GM23338 (cell line): Measurements from ENCODE around the gene ERC2. TPM values are rescaled to one million over a fixed set of nuclear protein-coding genes. Genes with fewer than 3 reads are reported as not detected.

Experiments used
- ATAC-seq: fragments of 200-7000 bp; cut with Tn5 transposase; 3 replicates; pipeline ENCODE4 v1.9.1; 2020
- DNase-seq: peaks from one replicate; pipeline ENCODE4 v3.0.0-alpha.2; 2015; ENCODE audit warnings: low spot score
- H2AFZ ChIP-seq: fragments of 200-600 bp; sonication (generic); 2 replicates; pipeline ENCODE4 v1.8.0; 2016; ENCODE audit warnings: antibody characterized with exemption, mild to moderate bottlenecking, moderate library complexity
- H3F3A ChIP-seq: fragments of 200-600 bp; sonication (generic); replicated peaks from 2 replicates; pipeline ENCODE4 v1.8.0; 2017; ENCODE audit warnings: antibody characterized with exemption, mixed run types, low read depth
- H3K27ac ChIP-seq: fragments of 200-600 bp; sonication (generic); 2 replicates; pipeline ENCODE4 v1.6.1; 2016; ENCODE audit warnings: low read depth
- H3K27me3 ChIP-seq: fragments of 200-600 bp; sonication (generic); 2 replicates; pipeline ENCODE4 v1.8.0; 2016; ENCODE audit warnings: mild to moderate bottlenecking, mixed run types, moderate library complexity; ENCODE audit not compliant: insufficient read depth
- H3K36me3 ChIP-seq: fragments of 200-600 bp; sonication (generic); 2 replicates; pipeline ENCODE4 v1.8.0; 2016; ENCODE audit warnings: mild to moderate bottlenecking; ENCODE audit not compliant: insufficient read depth
- H3K4me1 ChIP-seq: fragments of 200-600 bp; sonication (generic); 2 replicates; pipeline ENCODE4 v1.8.0; 2016; ENCODE audit warnings: mild to moderate bottlenecking, moderate library complexity; ENCODE audit not compliant: insufficient read depth
- H3K4me2 ChIP-seq: fragments of 200-600 bp; sonication (generic); 2 replicates; pipeline ENCODE4 v1.7.1; 2017; ENCODE audit warnings: mixed run types
- H3K4me3 ChIP-seq: fragments of 200-600 bp; sonication (generic); 2 replicates; pipeline ENCODE4 v1.6.1; 2016; ENCODE audit warnings: mixed run types
- H3K79me2 ChIP-seq: fragments of 200-600 bp; sonication (generic); replicated peaks from 2 replicates; pipeline ENCODE4 v1.8.0; 2017; ENCODE audit warnings: mild to moderate bottlenecking; ENCODE audit not compliant: insufficient read depth
- H3K9me2 ChIP-seq: fragments of 200-600 bp; sonication (generic); 2 replicates; pipeline ENCODE4 v1.8.0; 2017; ENCODE audit not compliant: insufficient read depth
- H4K20me1 ChIP-seq: fragments of 200-600 bp; sonication (generic); replicated peaks from 2 replicates; pipeline ENCODE4 v1.8.0; 2017; ENCODE audit warnings: mild to moderate bottlenecking; ENCODE audit not compliant: insufficient read depth
- H3K27ac Mint-ChIP-seq: 2 replicates; pipeline ENCODE4 v1.8.0; 2020; ENCODE audit warnings: inconsistent platforms, mild to moderate bottlenecking, moderate library complexity, mixed read lengths
- H3K27me3 Mint-ChIP-seq: 3 replicates; pipeline ENCODE4 v1.8.0; 2022; ENCODE audit warnings: low read depth, mild to moderate bottlenecking, moderate library complexity, mixed read lengths, inconsistent platforms; ENCODE audit not compliant: insufficient read depth, poor library complexity
- H3K36me3 Mint-ChIP-seq: 3 replicates; pipeline ENCODE4 v1.8.0; 2021; ENCODE audit warnings: low read depth, mild to moderate bottlenecking, inconsistent platforms, moderate library complexity, mixed read lengths
- H3K4me1 Mint-ChIP-seq: 3 replicates; pipeline ENCODE4 v1.8.0; 2020; ENCODE audit warnings: mild to moderate bottlenecking, inconsistent platforms, mixed read lengths
- H3K4me3 Mint-ChIP-seq: 3 replicates; pipeline ENCODE4 v1.8.0; 2021; ENCODE audit warnings: moderate library complexity, mild to moderate bottlenecking, inconsistent platforms, mixed read lengths
- H3K9me3 Mint-ChIP-seq: 3 replicates; pipeline ENCODE4 v1.8.0; 2020; ENCODE audit warnings: moderate library complexity, mild to moderate bottlenecking, inconsistent platforms, mixed read lengths
- CREB1 ChIP-seq: fragments of 250-450 bp; sonication (Bioruptor Pico); IDR thresholded peaks from 2 replicates; pipeline ENCODE4 v1.5.0; 2020; ENCODE audit warnings: low read depth, mild to moderate bottlenecking, moderate library complexity
- CTCF ChIP-seq, 2 experiments: fragments of 200-600 bp in 1 of 2; sonication (generic) in 1 of 2; conservative IDR thresholded peaks; 2 replicates each; pipeline versions ENCODE4 v1.5.1 to v1.6.1; 2016 to 2017; ENCODE audit warnings: antibody characterized with exemption in 2 of 2, low read depth in 2 of 2, mild to moderate bottlenecking in 2 of 2, moderate library complexity in 1 of 2
- ETS1 ChIP-seq: IDR thresholded peaks from 2 replicates; pipeline ENCODE4 v1.6.1; 2016; ENCODE audit warnings: antibody characterized with exemption
- EZH2 ChIP-seq: fragments of 200-600 bp; sonication (generic); IDR thresholded peaks from one replicate; pipeline ENCODE4 v1.8.0; 2017; ENCODE audit warnings: antibody characterized with exemption, mild to moderate bottlenecking, low read depth; ENCODE audit not compliant: unreplicated experiment
- EZH2phosphoT487 ChIP-seq: fragments of 200-600 bp; sonication (generic); IDR thresholded peaks from one replicate; pipeline ENCODE4 v1.8.1; 2018; ENCODE audit warnings: antibody characterized with exemption; ENCODE audit not compliant: unreplicated experiment
- JUNB ChIP-seq: IDR thresholded peaks from one replicate; pipeline ENCODE4 v1.6.1; 2016; ENCODE audit warnings: antibody characterized with exemption; ENCODE audit not compliant: unreplicated experiment
- NANOG ChIP-seq: IDR thresholded peaks from 2 replicates; pipeline ENCODE4 v1.6.1; 2016; ENCODE audit warnings: antibody characterized with exemption, borderline replicate concordance
- POLR2AphosphoS5 ChIP-seq: IDR thresholded peaks from 2 replicates; pipeline ENCODE4 v1.6.1; 2016; ENCODE audit warnings: antibody characterized with exemption, low read depth
- REST ChIP-seq: IDR thresholded peaks from one replicate; pipeline ENCODE4 v1.6.1; 2018; ENCODE audit warnings: antibody characterized with exemption; ENCODE audit not compliant: unreplicated experiment
- STAT1 ChIP-seq: IDR thresholded peaks from one replicate; pipeline ENCODE4 v1.6.1; 2016; ENCODE audit warnings: antibody characterized with exemption; ENCODE audit not compliant: unreplicated experiment
- ZNF114 ChIP-seq: fragments of 250-450 bp; sonication (Bioruptor Pico); IDR thresholded peaks from 2 replicates; pipeline ENCODE4 v1.5.0; 2020; ENCODE audit warnings: mild to moderate bottlenecking, moderate library complexity
- ZNF331 ChIP-seq: fragments of 250-450 bp; sonication (Bioruptor Pico); IDR thresholded peaks from 2 replicates; pipeline ENCODE4 v1.5.0; 2020; ENCODE audit warnings: low read depth, mild to moderate bottlenecking, moderate library complexity
- polyA plus RNA-seq: library from polyadenylated mRNA; unstranded; fragments of >200 nt; fragmentation: Nextera tagmentation; extraction: Ambion mirVana; gene quantifications from 2 replicates; pipeline ENCODE4 v1.2.1, GENCODE V29; 2016
- total RNA-seq: library from RNA; depleted of rRNA; stranded (reverse); fragments of >200 nt; shearing (Covaris generic); gene quantifications from 2 replicates; pipeline ENCODE4 v1.2.3, GENCODE V29; 2014
- TF ChIP-seq, protein P1 (sequence below): fragments of 250-450 bp; sonication (Bioruptor Pico); IDR thresholded peaks from 2 replicates; pipeline ENCODE4 v1.5.0; 2020; ENCODE audit warnings: mild to moderate bottlenecking, moderate library complexity

ERC2 gene
- total and polyA plus RNA-seq, 2 experiments from 2014 or later = 11.8 to 13.7 TPM

- no peak overlapping the region for H3K27ac ChIP-seq
- Mint-ChIP-seq H3K4me1 (no peaks in the 10 kb centered on the region), H3K36me3 (no peaks in the 10 kb centered on the region), H3K27ac (no peak overlapping the region), H3K4me3 (no peak overlapping the region), H3K9me3 (no peaks in the 10 kb centered on the region), H3K27me3 (no peaks in the 10 kb centered on the region)
- no peak for DNase-seq
- no peak for ATAC-seq
- H3K9me2 ChIP-seq = 0 out of 2 replicates have a peak, but pooled peaks cover 4% of the 10 kb centered on the region
- no peaks in the 10 kb centered on the region for H3K36me3 ChIP-seq
- TF ChIP-seq STAT1 (no peak), JUNB (no peak), ZNF331 (CRISPR knock-in tag) (no peak), ETS1 (no peak), POLR2AphosphoS5 (no peak), EZH2phosphoT487 (no peak), ZNF114 (CRISPR knock-in tag) (no peak), REST (no peak), CTCF (conservative IDR thresholded peaks at IDR 0.05; ENCODE audit: low read depth in 2 of 2) (no peak), NANOG (no peak), CREB1 (CRISPR knock-in tag) (no peak), EZH2 (no peak)
- TF ChIP-seq, protein P1, sequence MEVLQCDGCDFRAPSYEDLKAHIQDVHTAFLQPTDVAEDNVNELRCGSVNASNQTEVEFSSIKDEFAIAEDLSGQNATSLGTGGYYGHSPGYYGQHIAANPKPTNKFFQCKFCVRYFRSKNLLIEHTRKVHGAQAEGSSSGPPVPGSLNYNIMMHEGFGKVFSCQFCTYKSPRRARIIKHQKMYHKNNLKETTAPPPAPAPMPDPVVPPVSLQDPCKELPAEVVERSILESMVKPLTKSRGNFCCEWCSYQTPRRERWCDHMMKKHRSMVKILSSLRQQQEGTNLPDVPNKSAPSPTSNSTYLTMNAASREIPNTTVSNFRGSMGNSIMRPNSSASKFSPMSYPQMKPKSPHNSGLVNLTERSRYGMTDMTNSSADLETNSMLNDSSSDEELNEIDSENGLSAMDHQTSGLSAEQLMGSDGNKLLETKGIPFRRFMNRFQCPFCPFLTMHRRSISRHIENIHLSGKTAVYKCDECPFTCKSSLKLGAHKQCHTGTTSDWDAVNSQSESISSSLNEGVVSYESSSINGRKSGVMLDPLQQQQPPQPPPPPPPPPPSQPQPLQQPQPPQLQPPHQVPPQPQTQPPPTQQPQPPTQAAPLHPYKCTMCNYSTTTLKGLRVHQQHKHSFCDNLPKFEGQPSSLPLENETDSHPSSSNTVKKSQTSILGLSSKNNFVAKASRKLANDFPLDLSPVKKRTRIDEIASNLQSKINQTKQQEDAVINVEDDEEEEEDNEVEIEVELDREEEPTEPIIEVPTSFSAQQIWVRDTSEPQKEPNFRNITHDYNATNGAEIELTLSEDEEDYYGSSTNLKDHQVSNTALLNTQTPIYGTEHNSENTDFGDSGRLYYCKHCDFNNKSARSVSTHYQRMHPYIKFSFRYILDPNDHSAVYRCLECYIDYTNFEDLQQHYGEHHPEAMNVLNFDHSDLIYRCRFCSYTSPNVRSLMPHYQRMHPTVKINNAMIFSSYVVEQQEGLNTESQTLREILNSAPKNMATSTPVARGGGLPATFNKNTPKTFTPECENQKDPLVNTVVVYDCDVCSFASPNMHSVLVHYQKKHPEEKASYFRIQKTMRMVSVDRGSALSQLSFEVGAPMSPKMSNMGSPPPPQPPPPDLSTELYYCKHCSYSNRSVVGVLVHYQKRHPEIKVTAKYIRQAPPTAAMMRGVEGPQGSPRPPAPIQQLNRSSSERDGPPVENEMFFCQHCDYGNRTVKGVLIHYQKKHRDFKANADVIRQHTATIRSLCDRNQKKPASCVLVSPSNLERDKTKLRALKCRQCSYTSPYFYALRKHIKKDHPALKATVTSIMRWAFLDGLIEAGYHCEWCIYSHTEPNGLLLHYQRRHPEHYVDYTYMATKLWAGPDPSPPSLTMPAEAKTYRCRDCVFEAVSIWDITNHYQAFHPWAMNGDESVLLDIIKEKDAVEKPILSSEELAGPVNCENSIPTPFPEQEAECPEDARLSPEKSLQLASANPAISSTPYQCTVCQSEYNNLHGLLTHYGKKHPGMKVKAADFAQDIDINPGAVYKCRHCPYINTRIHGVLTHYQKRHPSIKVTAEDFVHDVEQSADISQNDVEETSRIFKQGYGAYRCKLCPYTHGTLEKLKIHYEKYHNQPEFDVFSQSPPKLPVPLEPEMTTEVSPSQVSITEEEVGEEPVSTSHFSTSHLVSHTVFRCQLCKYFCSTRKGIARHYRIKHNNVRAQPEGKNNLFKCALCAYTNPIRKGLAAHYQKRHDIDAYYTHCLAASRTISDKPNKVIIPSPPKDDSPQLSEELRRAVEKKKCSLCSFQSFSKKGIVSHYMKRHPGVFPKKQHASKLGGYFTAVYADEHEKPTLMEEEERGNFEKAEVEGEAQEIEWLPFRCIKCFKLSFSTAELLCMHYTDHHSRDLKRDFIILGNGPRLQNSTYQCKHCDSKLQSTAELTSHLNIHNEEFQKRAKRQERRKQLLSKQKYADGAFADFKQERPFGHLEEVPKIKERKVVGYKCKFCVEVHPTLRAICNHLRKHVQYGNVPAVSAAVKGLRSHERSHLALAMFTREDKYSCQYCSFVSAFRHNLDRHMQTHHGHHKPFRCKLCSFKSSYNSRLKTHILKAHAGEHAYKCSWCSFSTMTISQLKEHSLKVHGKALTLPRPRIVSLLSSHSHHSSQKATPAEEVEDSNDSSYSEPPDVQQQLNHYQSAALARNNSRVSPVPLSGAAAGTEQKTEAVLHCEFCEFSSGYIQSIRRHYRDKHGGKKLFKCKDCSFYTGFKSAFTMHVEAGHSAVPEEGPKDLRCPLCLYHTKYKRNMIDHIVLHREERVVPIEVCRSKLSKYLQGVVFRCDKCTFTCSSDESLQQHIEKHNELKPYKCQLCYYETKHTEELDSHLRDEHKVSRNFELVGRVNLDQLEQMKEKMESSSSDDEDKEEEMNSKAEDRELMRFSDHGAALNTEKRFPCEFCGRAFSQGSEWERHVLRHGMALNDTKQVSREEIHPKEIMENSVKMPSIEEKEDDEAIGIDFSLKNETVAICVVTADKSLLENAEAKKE (CRISPR knock-in tag) = no peak
- no peak overlapping the region for H3K4me2 ChIP-seq
- no peak overlapping the region for H2AFZ ChIP-seq
- no peaks in the 10 kb centered on the region for H3K79me2 ChIP-seq
- no peaks in the 10 kb centered on the region for H4K20me1 ChIP-seq
- H3F3A ChIP-seq = no peaks in the 10 kb centered on the region
- no peak overlapping the region for H3K4me3 ChIP-seq
- H3K4me1 ChIP-seq = no peaks in the 10 kb centered on the region
- H3K27me3 ChIP-seq = no peaks in the 10 kb centered on the region
These were observed 498.6 kb downstream of the ERC2 start for GRCh38 chr3:55969634-55970033.
